H1 (cell line): ENCODE data around the gene HADHB. TPM values are rescaled to one million over a fixed set of nuclear protein-coding genes. Genes with fewer than 3 reads are reported as not detected.

ENCODE experiments used
- CTCF ChIA-PET: fragments of 300-600 bp; sonication (Branson Sonifier 250); formaldehyde crosslinking; loops from one replicate; lab custom pipeline; 2021; ENCODE audit not compliant: partially characterized antibody; lab: Charles Lee
- POLR2A ChIA-PET: fragments of 300-600 bp; sonication (Branson Sonifier 250); formaldehyde crosslinking; loops from one replicate; lab custom pipeline; 2021; ENCODE audit warnings: inconsistent platforms; ENCODE audit not compliant: partially characterized antibody; lab: Charles Lee
- DNase-seq, 2 experiments: peaks; one replicate each; pipeline versions ENCODE4 v3.0.0 to v3.0.0-alpha.2; 2010 to 2022; ENCODE audit warnings: low spot score in 2 of 2, low read depth in 1 of 2, mixed read lengths in 1 of 2
- FAIRE-seq: peaks from 2 replicates; lab custom pipeline; 2011; peaks lifted over from hg19 to GRCh38; lab: Jason Lieb, UNC
- H2AFZ ChIP-seq: 2 replicates; pipeline ENCODE4 v1.8.1; 2012; ENCODE audit warnings: low read length, inconsistent platforms
- H2AK5ac ChIP-seq: 2 replicates; pipeline ENCODE4 v1.6.1; 2013; ENCODE audit warnings: low read depth, low read length
- H2BK120ac ChIP-seq: replicated peaks from 2 replicates; pipeline ENCODE3; 2013; ENCODE audit warnings: low read depth, low read length, inconsistent platforms
- H2BK12ac ChIP-seq: 2 replicates; pipeline ENCODE4 v1.6.1; 2013; ENCODE audit warnings: low read depth, low read length
- H2BK15ac ChIP-seq: 2 replicates; pipeline ENCODE4 v1.6.1; 2013; ENCODE audit warnings: low read length
- H2BK20ac ChIP-seq: 2 replicates; pipeline ENCODE4 v1.6.1; 2013; ENCODE audit warnings: low read length
- H2BK5ac ChIP-seq: 2 replicates; pipeline ENCODE4 v1.6.1; 2013; ENCODE audit warnings: low read depth, low read length
- H3K14ac ChIP-seq: 2 replicates; pipeline ENCODE4 v1.6.1; 2013; ENCODE audit warnings: inconsistent platforms; ENCODE audit not compliant: insufficient read length
- H3K18ac ChIP-seq: 2 replicates; pipeline ENCODE4 v1.6.1; 2013; ENCODE audit warnings: low read length; ENCODE audit errors: extremely low read depth
- H3K23ac ChIP-seq: 2 replicates; pipeline ENCODE4 v1.6.1; 2013; ENCODE audit warnings: inconsistent platforms; ENCODE audit not compliant: insufficient read length
- H3K23me2 ChIP-seq: 2 replicates; pipeline ENCODE4 v1.6.1; 2013; ENCODE audit warnings: low read depth, low read length
- H3K27ac ChIP-seq: 2 replicates; pipeline ENCODE4 v1.6.1; 2011; ENCODE audit warnings: low read depth, low read length, inconsistent platforms
- H3K27me3 ChIP-seq, 4 experiments: replicated peaks in 1 of 4; 1 replicate in 1 of 4; 2 replicates in 3 of 4; pipeline versions ENCODE4 v1.6.1 to v1.8.1; 2011 to 2013; ENCODE audit warnings: low read length in 3 of 4, mild to moderate bottlenecking in 3 of 4, inconsistent platforms in 2 of 4, mixed read lengths in 2 of 4, moderate library complexity in 1 of 4; ENCODE audit not compliant: control insufficient read depth in 3 of 4, insufficient read depth in 3 of 4; ENCODE audit errors: extremely low read depth in 1 of 4
- H3K36me3 ChIP-seq, 4 experiments: 2 replicates each; pipeline versions ENCODE4 v1.6.1 to v1.8.1; 2011 to 2013; ENCODE audit warnings: mild to moderate bottlenecking in 4 of 4, low read length in 3 of 4, moderate library complexity in 2 of 4, control low read depth in 1 of 4, inconsistent platforms in 1 of 4; ENCODE audit not compliant: insufficient read depth in 4 of 4, control insufficient read depth in 2 of 4
- H3K4ac ChIP-seq: replicated peaks from 2 replicates; pipeline ENCODE3; 2013; ENCODE audit warnings: low read length, low read depth, mixed read lengths, inconsistent platforms; ENCODE audit not compliant: insufficient read length
- H3K4me1 ChIP-seq, 4 experiments: replicated peaks in 1 of 4; 1 replicate in 1 of 4; 2 replicates in 3 of 4; pipeline versions ENCODE4 v1.6.1 to v1.8.1; 2011 to 2013; ENCODE audit warnings: low read length in 3 of 4, inconsistent platforms in 2 of 4, mixed read lengths in 1 of 4; ENCODE audit not compliant: insufficient read depth in 4 of 4, control insufficient read depth in 3 of 4
- H3K4me2 ChIP-seq, 2 experiments: 2 replicates each; pipeline versions ENCODE4 v1.6.1 to v1.8.1; 2011 to 2013; ENCODE audit warnings: low read depth in 2 of 2, low read length in 2 of 2, control low read depth in 1 of 2, inconsistent platforms in 1 of 2, mild to moderate bottlenecking in 1 of 2; ENCODE audit not compliant: insufficient read depth in 1 of 2
- H3K4me3 ChIP-seq, 4 experiments: fragments of 200-600, 300-600 bp in 1 of 4; sonication (generic), shearing (Covaris generic), sonication (Bioruptor Twin) in 1 of 4; 2 replicates each; pipeline versions ENCODE4 v1.5.1 to v1.8.1; 2011 to 2016; ENCODE audit warnings: low read length in 4 of 4, low read depth in 3 of 4, control low read depth in 2 of 4, inconsistent platforms in 2 of 4, mild to moderate bottlenecking in 2 of 4, mixed read lengths in 1 of 4, moderate library complexity in 1 of 4; ENCODE audit not compliant: insufficient read depth in 2 of 4; ENCODE audit errors: extremely low read depth in 1 of 4
- H3K56ac ChIP-seq: replicated peaks from 2 replicates; pipeline ENCODE3; 2013; ENCODE audit warnings: low read depth, mild to moderate bottlenecking, mixed read lengths, low read length, inconsistent platforms; ENCODE audit not compliant: insufficient read length
- H3K79me1 ChIP-seq: 2 replicates; pipeline ENCODE4 v1.6.1; 2013; ENCODE audit warnings: low read depth, low read length, control low read depth
- H3K79me2 ChIP-seq, 2 experiments: 2 replicates each; pipeline versions ENCODE4 v1.6.1 to v1.8.1; 2012 to 2013; ENCODE audit warnings: low read length in 2 of 2, mild to moderate bottlenecking in 2 of 2, inconsistent platforms in 1 of 2; ENCODE audit not compliant: insufficient read depth in 2 of 2, control insufficient read depth in 1 of 2
- H3K9ac ChIP-seq, 4 experiments: replicated peaks in 1 of 4; 1 replicate in 1 of 4; 2 replicates in 3 of 4; pipeline versions ENCODE4 v1.6.1 to v1.8.1; 2011 to 2013; ENCODE audit warnings: low read depth in 3 of 4, low read length in 3 of 4, control low read depth in 2 of 4, mild to moderate bottlenecking in 2 of 4, moderate library complexity in 2 of 4, inconsistent platforms in 1 of 4; ENCODE audit errors: extremely low read depth in 1 of 4
- H3K9me3 ChIP-seq, 2 experiments: 2 replicates each; pipeline versions ENCODE4 v1.6.1 to v1.8.1; 2012 to 2013; ENCODE audit warnings: mild to moderate bottlenecking in 2 of 2, moderate library complexity in 2 of 2, control low read depth in 1 of 2, inconsistent platforms in 1 of 2, low read depth in 1 of 2, low read length in 1 of 2, mixed read lengths in 1 of 2; ENCODE audit not compliant: insufficient read depth in 2 of 2
- H4K20me1 ChIP-seq, 2 experiments: replicated peaks in 1 of 2; 2 replicates each; pipeline versions ENCODE3 to v1.8.1; 2011 to 2013; ENCODE audit warnings: inconsistent platforms in 2 of 2, low read length in 2 of 2, mild to moderate bottlenecking in 1 of 2; ENCODE audit not compliant: insufficient read depth in 2 of 2, control insufficient read depth in 1 of 2
- H4K5ac ChIP-seq: 2 replicates; pipeline ENCODE4 v1.6.1; 2013; ENCODE audit warnings: low read length, low read depth, mixed read lengths, inconsistent platforms; ENCODE audit not compliant: insufficient read length
- H4K8ac ChIP-seq: 2 replicates; pipeline ENCODE4 v1.8.0; 2013; ENCODE audit warnings: mild to moderate bottlenecking, moderate library complexity, low read length, inconsistent platforms; ENCODE audit not compliant: insufficient read depth; ENCODE audit errors: extremely low read depth
- H4K91ac ChIP-seq: replicated peaks from 2 replicates; pipeline ENCODE3; 2013; ENCODE audit warnings: low read length, mixed read lengths, inconsistent platforms; ENCODE audit not compliant: insufficient read length
- KDM1A ChIP-seq: fragments of 200-600, 300-600 bp; sonication (generic); IDR thresholded peaks from 2 replicates; pipeline ENCODE4 v1.7.1; 2016; ENCODE audit warnings: mild to moderate bottlenecking, low read length, borderline replicate concordance
- SIRT6 ChIP-seq: IDR thresholded peaks from one replicate; pipeline ENCODE4 v1.7.1; 2012; ENCODE audit warnings: low read length, inconsistent platforms
- SIX5 ChIP-seq: IDR thresholded peaks from 2 replicates; pipeline ENCODE4 v1.6.1; 2011; ENCODE audit warnings: mild to moderate bottlenecking, low read depth, low read length
- SP4 ChIP-seq: IDR thresholded peaks from 2 replicates; pipeline ENCODE4 v1.6.1; 2012; ENCODE audit warnings: low read length, inconsistent platforms
- WGBS, 2 experiments: shearing (Covaris generic) in 1 of 2; methylation state at CpG; one replicate each; pipeline versions ENCODE4 v1.1.6 to v1.1.7; 2013 to 2015; ENCODE audit warnings: low lambda C conversion rate in 2 of 2, mixed read lengths in 2 of 2, inconsistent platforms in 1 of 2, low coverage in 1 of 2, missing lambda C conversion rate in 1 of 2; ENCODE audit not compliant: insufficient replicate concordance in 2 of 2, insufficient coverage in 1 of 2, insufficient read length in 1 of 2; ENCODE audit errors: extremely low coverage in 1 of 2, missing lambda C conversion rate in 1 of 2; 5-methylcytosine and 5-hydroxymethylcytosine counted together
- polyA plus RNA-seq, 7 experiments: library from polyadenylated mRNA; depleted of rRNA in 3 of 7; stranded (reverse) in 5 of 7; unstranded in 2 of 7; fragments of >200 nt in 5 of 7; fragments of 200-250 nt in 2 of 7; gene quantifications; 1 replicate in 5 of 7; 2 replicates in 1 of 7; 4 replicates in 1 of 7; pipeline versions ENCODE4 v1.2.1 to v1.2.3, GENCODE V29; 2011 to 2013; ENCODE audit warnings: missing spikeins in 2 of 7, mixed read lengths in 2 of 7
- total RNA-seq: library from RNA; stranded (reverse); fragmentation: NEBNext Ultra II Directional; extraction: Animal tissue kit (Norgen Biotek cat#: 25700); gene quantifications from 2 replicates; pipeline ENCODE4 v1.2.1, GENCODE V29; 2021

HADHB gene
- total and polyA plus RNA-seq, 2 of the 8 experiments (the other 6 are each of a cell fraction or from before 2014, with no cell fraction given) = 47.7 to 52.3 TPM

GRCh38 chr2:26295511-26295910 lies 50.8 kb downstream of the HADHB start:
- Histone ChIP-seq H3K4me3 (no peak overlapping the region), H3K14ac (no peak overlapping the region), H3K9ac (no peak overlapping the region), H3K4ac (no peak overlapping the region), H3K27me3 (no peaks in the 10 kb centered on the region), H4K91ac (no peak overlapping the region), H3K27ac (no peak overlapping the region), H3K79me1 (no peaks in the 10 kb centered on the region), H2BK120ac (no peak overlapping the region), H3K4me2 (no peak overlapping the region), H3K23ac (no peak overlapping the region), H3K18ac (no peak overlapping the region), H2AFZ (no peak overlapping the region), H3K56ac (no peak overlapping the region), H2BK20ac (no peak overlapping the region), H4K5ac (no peak overlapping the region), H3K36me3 (no peaks in the 10 kb centered on the region), H2BK12ac (no peak overlapping the region), H3K9me3 (no peaks in the 10 kb centered on the region), H4K8ac (no peak overlapping the region), H2BK5ac (no peak overlapping the region), H3K79me2 (no peaks in the 10 kb centered on the region), H4K20me1 (no peaks in the 10 kb centered on the region), H3K4me1 (peaks cover 2 to 10% (median 6%) of the 10 kb centered on the region in 4 experiments), H3K23me2 (peaks cover 13% of the 10 kb centered on the region), H2BK15ac (no peak overlapping the region), H2AK5ac (no peak overlapping the region)
- ChIA-PET CTCF (no interaction called here), POLR2A (no interaction called here)
- no peak for FAIRE-seq
- 96% methylated on average over 1 of the region's 1 CpG; no CpG with 5 or more reads in 1 of the 2 experiments for WGBS, 2 experiments
- TF ChIP-seq KDM1A (0 out of 2 replicates have a peak, but pooled peaks have one; percentile 17), SIX5 (no peak), SP4 (no peak), SIRT6 (no peak)
- DNase-seq = no peak
